HUES48 (cell line): Measurements from ENCODE around the gene GPD1.

Source experiments
- H3K27ac ChIP-seq: one replicate; pipeline ENCODE4 v1.7.0; 2013; ENCODE audit warnings: low read depth, low read length, inconsistent platforms
- H3K27me3 ChIP-seq: 2 replicates; pipeline ENCODE4 v1.6.1; 2013; ENCODE audit warnings: mild to moderate bottlenecking, low read length; ENCODE audit not compliant: control insufficient read depth, insufficient read depth
- H3K36me3 ChIP-seq: 2 replicates; pipeline ENCODE4 v1.6.1; 2013; ENCODE audit warnings: low read length; ENCODE audit not compliant: control insufficient read depth, insufficient read depth
- H3K4me1 ChIP-seq: 2 replicates; pipeline ENCODE4 v1.6.1; 2013; ENCODE audit warnings: mild to moderate bottlenecking, low read length; ENCODE audit not compliant: control insufficient read depth, insufficient read depth
- H3K4me3 ChIP-seq: 2 replicates; pipeline ENCODE4 v1.5.1; 2013; ENCODE audit warnings: mild to moderate bottlenecking, low read depth, low read length
- H3K9ac ChIP-seq: 2 replicates; pipeline ENCODE4 v1.6.1; 2013; ENCODE audit warnings: mild to moderate bottlenecking, low read depth, low read length, moderate library complexity
- H3K9me3 ChIP-seq: 2 replicates; pipeline ENCODE4 v1.6.1; 2013; ENCODE audit warnings: low read length; ENCODE audit not compliant: control insufficient read depth, insufficient read depth

GPD1 gene

DNA sequence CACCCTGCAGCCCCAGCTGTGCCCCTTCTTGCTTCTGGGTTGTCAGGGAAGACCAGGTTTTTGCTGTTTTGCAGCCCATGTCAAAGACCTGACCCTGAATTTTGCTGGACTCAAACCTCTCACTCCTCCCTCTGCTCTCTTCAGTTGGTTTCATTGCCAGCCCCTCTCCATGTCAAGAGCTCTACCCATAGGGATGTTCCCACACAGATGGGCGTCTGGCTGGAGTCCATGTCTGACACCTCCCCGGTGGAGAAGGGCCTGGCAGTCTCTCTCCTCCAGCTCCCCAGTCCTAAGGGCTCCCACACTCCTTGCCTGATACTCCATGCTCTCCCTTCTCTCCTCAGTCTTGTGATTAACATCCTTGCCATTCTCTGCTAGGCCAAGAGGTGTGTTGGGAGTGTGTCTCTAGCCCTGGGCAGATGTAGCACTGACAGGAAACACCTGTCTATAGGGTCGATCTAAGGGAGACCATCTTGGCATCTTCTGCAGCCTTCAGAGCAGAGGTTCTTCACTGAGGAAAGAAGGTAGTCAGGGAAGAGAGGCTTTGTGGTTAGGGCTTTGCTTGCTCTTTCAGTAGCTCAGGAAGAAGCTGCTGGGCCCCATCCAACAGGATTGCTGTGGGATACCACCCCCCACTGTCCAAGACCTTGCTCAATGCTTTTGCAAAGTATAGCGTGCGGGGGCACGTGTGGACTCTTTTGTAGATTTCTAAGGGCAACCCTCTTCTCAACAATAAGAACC, 41.7 kb upstream of the GPD1 start:
- no peaks in the 10 kb centered on the region for H3K36me3 ChIP-seq
- H3K9me3 ChIP-seq: no peaks in the 10 kb centered on the region
- H3K27me3 ChIP-seq: peaks cover 52% of the 10 kb centered on the region
- no peak overlapping the region for H3K4me3 ChIP-seq
- no peak overlapping the region for H3K9ac ChIP-seq
- H3K27ac ChIP-seq: no peak overlapping the region
- H3K4me1 ChIP-seq: peaks cover 11% of the 10 kb centered on the region; the same call in 1 of the 2 replicates

DNA sequence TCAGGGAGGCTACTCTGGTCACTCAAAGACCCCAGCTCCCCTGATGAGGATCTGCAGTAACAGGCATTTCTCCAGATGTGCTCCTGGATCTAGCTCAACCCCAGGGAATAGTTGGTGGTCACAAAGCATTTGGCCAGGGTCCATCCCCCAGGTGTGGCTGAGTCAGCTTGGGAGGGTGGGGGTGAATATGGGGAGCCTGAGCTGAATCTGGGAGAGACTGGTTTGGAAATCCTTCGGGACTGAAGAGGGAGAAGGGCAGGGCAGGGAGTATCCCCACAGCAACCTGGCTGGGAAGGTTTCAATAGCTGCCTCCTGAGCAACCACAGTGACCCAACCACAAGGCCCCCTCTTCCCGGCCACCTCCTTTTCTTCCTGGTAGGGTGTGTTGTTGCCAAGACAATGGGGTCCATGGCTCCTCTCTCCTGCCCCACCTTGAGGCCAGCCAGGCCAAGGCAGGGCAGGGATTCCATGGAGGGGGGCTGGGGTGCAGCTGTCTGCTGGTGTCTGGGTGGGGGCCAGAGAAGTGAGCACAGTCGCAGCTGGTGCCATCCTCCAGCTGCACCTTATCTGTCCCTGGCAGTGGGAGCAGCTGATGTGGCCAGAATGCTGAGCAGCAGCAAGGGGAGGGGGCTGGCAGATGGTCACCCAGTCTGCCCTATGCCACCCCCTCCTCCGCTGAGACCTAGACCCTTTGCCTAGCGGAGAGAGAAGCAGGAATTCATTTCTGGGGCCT, 40.9 kb upstream of the GPD1 start:
- H3K27ac ChIP-seq: no peak overlapping the region
- H3K4me3 ChIP-seq: no peak overlapping the region
- H3K9ac ChIP-seq: no peak overlapping the region
- peaks cover 11% of the 10 kb centered on the region; the same call in 1 of the 2 replicates for H3K4me1 ChIP-seq
- no peaks in the 10 kb centered on the region for H3K9me3 ChIP-seq
- H3K36me3 ChIP-seq: no peaks in the 10 kb centered on the region
- H3K27me3 ChIP-seq: peaks cover 45% of the 10 kb centered on the region

DNA sequence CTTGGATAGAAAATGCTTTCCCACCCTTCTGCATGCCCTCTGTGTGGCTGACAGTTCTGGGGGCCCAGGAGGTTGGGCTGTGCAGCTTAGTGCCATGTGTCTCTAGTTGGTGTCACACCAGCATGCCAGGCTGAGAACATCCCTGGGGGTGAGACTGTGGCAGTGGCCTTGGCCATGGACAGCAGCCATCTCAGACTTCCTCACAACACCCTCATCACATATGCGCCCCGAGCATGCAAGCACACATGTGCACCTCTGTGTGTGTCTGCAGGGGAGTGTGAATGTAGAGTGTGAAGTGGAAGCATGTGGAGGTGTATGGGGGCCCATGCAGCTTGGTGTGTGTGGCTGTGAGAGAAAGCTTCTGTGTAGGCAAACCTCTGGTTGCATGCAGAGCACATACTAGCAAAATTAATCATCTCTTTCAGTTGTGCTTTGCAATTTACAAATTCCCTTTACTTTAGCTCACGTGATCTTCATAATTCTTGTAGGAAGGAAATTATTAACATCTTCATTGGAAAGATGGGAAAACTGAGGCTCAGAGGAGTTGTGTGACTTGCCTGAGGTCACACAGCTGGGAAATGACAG, 38.0 kb upstream of the GPD1 start:
- H3K9ac ChIP-seq: no peak overlapping the region
- peaks cover 16% of the 10 kb centered on the region for H3K27me3 ChIP-seq
- H3K4me3 ChIP-seq: no peak overlapping the region
- no peaks in the 10 kb centered on the region for H3K36me3 ChIP-seq
- no peak overlapping the region for H3K27ac ChIP-seq
- H3K9me3 ChIP-seq: no peaks in the 10 kb centered on the region
- peaks cover 11% of the 10 kb centered on the region; the same call in 1 of the 2 replicates for H3K4me1 ChIP-seq

DNA sequence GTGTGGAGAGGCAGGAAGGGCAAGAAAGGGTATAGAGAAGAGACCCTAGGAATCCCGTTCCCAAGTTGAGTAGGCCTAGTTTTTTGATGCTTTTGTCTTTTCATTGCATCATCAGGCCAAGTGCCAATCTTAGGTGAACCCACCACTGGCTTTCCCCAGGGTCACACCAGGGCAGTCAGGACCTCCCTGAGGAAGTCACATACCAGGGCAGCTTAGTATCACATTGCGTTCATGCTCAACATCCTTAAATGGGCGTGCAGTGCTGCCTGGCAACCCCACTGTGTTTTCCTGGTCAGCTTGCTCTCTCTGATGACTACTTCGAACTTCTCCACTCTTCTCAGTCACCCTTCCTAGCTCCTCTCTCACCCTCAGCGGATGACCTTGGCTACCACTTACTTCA, 37.4 kb upstream of the GPD1 start:
- Histone ChIP-seq H3K27ac (peak overlapping the region; percentile 37), H3K4me3 (no peak overlapping the region), H3K36me3 (no peaks in the 10 kb centered on the region), H3K27me3 (peaks cover 10% of the 10 kb centered on the region), H3K9ac (no peak overlapping the region), H3K9me3 (no peaks in the 10 kb centered on the region), H3K4me1 (peaks cover 11% of the 10 kb centered on the region; the same call in 1 of the 2 replicates)

DNA sequence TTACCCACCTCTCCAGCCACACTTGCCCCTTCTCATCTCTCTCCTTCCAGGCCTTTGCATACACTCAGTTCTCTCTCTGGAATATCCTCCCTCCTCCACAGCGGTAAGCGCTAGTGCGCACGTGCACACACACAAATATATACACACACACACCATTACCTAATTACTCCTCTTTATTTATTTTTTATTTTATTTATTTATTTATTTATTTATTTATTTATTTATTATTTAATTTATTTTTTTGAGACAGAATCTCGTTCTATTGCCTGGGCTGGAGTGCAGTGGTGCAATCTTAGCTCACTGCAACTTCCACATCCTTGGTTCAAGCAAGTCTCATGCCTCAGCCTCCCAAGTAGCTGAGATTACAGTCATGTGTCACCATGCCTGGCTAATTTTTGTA, 34.7 kb upstream of the GPD1 start:
- H3K9ac ChIP-seq: no peak overlapping the region
- no peaks in the 10 kb centered on the region for H3K9me3 ChIP-seq
- H3K4me3 ChIP-seq: no peak overlapping the region
- H3K27ac ChIP-seq: no peak overlapping the region
- peaks cover 11% of the 10 kb centered on the region; the same call in 1 of the 2 replicates for H3K4me1 ChIP-seq
- no peaks in the 10 kb centered on the region for H3K27me3 ChIP-seq
- no peaks in the 10 kb centered on the region for H3K36me3 ChIP-seq

DNA sequence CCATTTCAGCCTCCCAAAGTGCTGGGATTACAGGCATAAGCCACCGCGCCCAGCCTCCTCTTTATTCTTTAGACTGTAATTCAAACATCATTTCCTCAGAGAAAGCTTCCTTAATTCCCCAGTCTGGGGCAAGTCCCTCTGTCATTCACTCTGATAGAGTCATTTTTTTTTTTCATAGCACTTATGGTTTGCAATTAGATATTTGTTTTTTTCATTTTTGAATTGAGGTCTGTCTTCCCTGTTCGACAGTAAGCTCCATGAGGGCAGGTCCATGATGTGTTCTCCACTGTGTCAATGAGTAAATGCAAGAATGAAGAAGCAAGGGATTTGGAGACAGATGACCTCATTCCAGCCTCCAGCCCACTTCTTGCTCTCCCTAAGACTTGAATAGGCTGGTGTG, 34.3 kb upstream of the GPD1 start:
- H3K27ac ChIP-seq: no peak overlapping the region

DNA sequence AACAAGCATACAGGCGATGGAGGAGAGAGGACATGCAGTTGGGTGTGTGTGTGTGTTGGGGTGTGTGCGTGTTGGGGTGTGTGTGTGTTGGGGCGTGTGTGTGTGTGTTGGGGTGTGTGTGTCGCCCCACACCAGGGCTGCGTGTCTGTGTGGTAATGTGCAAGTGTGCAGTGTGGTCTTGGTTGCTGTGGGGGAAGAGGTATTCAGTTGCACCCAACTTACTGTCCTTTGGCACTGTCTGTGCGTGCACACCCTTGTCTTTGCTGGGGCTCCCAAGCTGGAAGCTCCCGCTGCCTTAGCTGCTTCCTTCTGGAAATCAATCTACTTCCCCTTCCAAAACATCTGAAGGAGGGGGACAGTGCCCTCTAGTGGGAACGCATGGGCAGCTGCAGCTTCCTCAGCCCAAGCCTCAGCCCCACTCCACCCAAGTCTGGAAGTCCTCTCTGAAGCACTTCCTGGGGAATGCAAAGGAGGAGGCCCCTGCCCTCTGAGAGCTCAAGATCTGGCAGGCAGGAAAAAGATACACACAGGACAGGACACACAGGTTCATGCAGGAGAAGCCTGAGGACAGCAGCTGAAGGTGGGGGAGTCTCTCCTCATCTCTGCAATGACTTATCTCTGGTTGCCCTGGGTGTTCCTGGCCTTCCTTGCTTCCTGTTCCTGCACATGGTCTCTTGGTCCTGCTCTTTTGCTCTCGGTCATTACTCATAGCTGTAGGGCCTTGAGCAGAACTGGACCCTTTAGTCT, 33.3 kb upstream of the GPD1 start:
- no peak overlapping the region for H3K9ac ChIP-seq
- peaks cover 11% of the 10 kb centered on the region; the same call in 1 of the 2 replicates for H3K4me1 ChIP-seq
- H3K9me3 ChIP-seq: no peaks in the 10 kb centered on the region
- no peaks in the 10 kb centered on the region for H3K36me3 ChIP-seq
- H3K27me3 ChIP-seq: no peaks in the 10 kb centered on the region
- H3K27ac ChIP-seq: no peak overlapping the region
- H3K4me3 ChIP-seq: no peak overlapping the region

More for the DNA sequence above, 34.3 kb upstream of the GPD1 start:
- H3K36me3 ChIP-seq: no peaks in the 10 kb centered on the region
- H3K4me3 ChIP-seq: no peak overlapping the region
- H3K9ac ChIP-seq: no peak overlapping the region
- no peaks in the 10 kb centered on the region for H3K9me3 ChIP-seq
- H3K27me3 ChIP-seq: no peaks in the 10 kb centered on the region
- peaks cover 11% of the 10 kb centered on the region; the same call in 1 of the 2 replicates for H3K4me1 ChIP-seq

DNA sequence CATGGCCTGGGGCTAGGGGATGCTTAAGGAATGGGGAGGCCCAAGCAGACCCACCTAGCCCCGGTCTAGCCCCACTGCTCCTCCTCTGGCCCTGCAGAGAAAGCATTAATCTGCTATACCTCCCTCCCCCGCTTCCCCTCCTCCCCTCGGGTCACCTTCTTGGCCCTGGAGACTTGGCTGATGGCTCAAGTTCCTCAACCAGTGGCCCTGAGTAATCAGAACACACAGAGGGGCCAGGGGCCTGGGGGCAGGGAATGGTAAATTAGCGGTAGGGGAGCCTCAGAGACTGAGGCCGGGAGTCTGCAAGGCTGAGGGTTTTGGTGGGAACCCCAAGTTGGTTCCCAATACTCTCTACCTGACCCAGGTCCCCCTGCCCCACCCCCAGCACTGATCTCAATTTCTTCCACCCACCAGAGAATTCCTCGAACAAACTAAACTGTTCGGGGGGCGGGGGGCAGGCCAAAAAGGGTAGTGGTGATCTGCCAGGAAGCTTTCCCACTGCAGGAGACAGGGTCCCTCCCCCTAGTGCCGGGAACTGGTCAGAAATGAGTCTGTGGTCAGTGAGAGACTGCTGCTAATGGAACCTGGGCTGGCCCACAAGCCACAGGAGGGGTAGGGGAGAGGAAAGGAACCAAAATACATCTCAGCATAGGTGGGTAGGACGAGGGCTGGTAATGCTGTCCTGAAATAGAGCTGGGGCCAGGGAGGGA, 31.5 kb upstream of the GPD1 start:
- Histone ChIP-seq H3K4me3 (no peak overlapping the region), H3K27ac (no peak overlapping the region), H3K9ac (no peak overlapping the region), H3K27me3 (no peaks in the 10 kb centered on the region), H3K36me3 (no peaks in the 10 kb centered on the region), H3K4me1 (no peaks in the 10 kb centered on the region), H3K9me3 (no peaks in the 10 kb centered on the region)

DNA sequence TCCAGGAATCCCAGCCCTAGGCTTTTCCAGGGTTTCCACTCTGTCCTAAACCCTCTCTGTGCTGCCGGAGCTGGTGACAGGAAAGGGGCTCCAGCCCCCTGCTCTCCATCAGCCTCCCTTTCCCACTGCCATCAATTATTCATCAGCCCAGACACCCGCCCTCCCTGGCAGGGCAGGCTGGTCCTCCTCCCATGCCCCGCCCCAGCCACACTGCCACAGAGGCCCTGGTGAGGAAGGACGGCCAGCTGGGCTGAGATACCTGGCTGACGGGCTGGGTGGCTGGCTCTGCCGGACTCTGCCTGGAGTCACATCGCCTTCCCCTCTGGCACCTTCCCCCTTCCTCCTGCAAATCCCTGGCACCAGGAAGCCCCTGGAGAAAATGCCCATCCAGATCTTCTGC, 30.6 kb upstream of the GPD1 start:
- H3K4me3 ChIP-seq: no peak overlapping the region
- no peaks in the 10 kb centered on the region for H3K9me3 ChIP-seq
- no peaks in the 10 kb centered on the region for H3K27me3 ChIP-seq
- H3K9ac ChIP-seq: no peak overlapping the region
- no peak overlapping the region for H3K27ac ChIP-seq
- H3K4me1 ChIP-seq: no peaks in the 10 kb centered on the region
- H3K36me3 ChIP-seq: no peaks in the 10 kb centered on the region

DNA sequence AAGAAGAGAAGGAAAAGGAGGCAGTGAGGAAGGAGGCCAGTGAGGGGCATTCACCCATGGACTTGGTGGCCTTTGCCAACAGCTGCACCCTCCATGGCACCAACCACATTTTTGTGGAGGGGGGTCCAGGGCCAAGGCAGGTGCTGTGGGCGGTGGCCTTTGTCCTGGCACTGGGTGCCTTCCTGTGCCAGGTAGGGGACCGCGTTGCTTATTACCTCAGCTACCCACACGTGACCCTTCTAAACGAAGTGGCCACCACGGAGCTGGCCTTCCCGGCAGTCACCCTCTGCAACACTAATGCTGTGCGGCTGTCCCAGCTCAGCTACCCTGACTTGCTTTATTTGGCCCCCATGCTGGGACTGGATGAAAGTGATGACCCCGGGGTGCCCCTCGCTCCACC, 30.1 kb upstream of the GPD1 start:
- H3K4me1 ChIP-seq: no peaks in the 10 kb centered on the region
- no peak overlapping the region for H3K27ac ChIP-seq
- no peaks in the 10 kb centered on the region for H3K9me3 ChIP-seq
- H3K9ac ChIP-seq: no peak overlapping the region
- no peaks in the 10 kb centered on the region for H3K36me3 ChIP-seq
- no peak overlapping the region for H3K4me3 ChIP-seq
- H3K27me3 ChIP-seq: no peaks in the 10 kb centered on the region
